Stimulated activated memory B cell treated with anti-CD40 and anti-IgM and Interleukin-4, amounts not matched to agents 10 μg/mL and 1 μg/mL and 100 μg/mL, for 72 hours (primary cell): ENCODE results near the gene STK39.
A peak's percentile ranks its signal among the peaks of the same experiment; 100 is the strongest.

Source experiments
- ATAC-seq: fragments of 150-1000 bp; cut with Tn5 transposase; 2 replicates; pipeline ENCODE4 v1.10.0; 2021
- H3K27ac Mint-ChIP-seq: one replicate; pipeline ENCODE4 v1.8.0; 2022; ENCODE audit warnings: mild to moderate bottlenecking, mixed read lengths
- H3K27me3 Mint-ChIP-seq: one replicate; pipeline ENCODE4 v1.8.0; 2022; ENCODE audit warnings: mixed read lengths
- H3K36me3 Mint-ChIP-seq: one replicate; pipeline ENCODE4 v1.8.0; 2022; ENCODE audit warnings: mixed read lengths
- H3K4me1 Mint-ChIP-seq: one replicate; pipeline ENCODE4 v1.8.0; 2022; ENCODE audit warnings: mixed read lengths
- H3K4me3 Mint-ChIP-seq: one replicate; pipeline ENCODE4 v1.8.0; 2022; ENCODE audit warnings: mild to moderate bottlenecking, moderate library complexity, mixed read lengths
- H3K9me3 Mint-ChIP-seq: one replicate; pipeline ENCODE4 v1.8.0; 2022; ENCODE audit warnings: mixed read lengths

Gene STK39

GRCh38 chr2:168169097-168169745, 78.2 kb downstream of the STK39 start:
- H3K27ac Mint-ChIP-seq, result no peak overlapping the region
- H3K36me3 Mint-ChIP-seq, result peaks cover 20% of the 10 kb centered on the region
- H3K9me3 Mint-ChIP-seq, result no peaks in the 10 kb centered on the region
- no peak for ATAC-seq
- H3K4me3 Mint-ChIP-seq, result no peak overlapping the region
- H3K27me3 Mint-ChIP-seq, result no peaks in the 10 kb centered on the region
- peaks cover 33% of the 10 kb centered on the region for H3K4me1 Mint-ChIP-seq

GRCh38 chr2:168167511-168168263, 79.7 kb downstream of the STK39 start:
- H3K27ac Mint-ChIP-seq, result peak overlapping the region; percentile 48
- no peaks in the 10 kb centered on the region for H3K9me3 Mint-ChIP-seq
- H3K4me1 Mint-ChIP-seq, result peaks cover 33% of the 10 kb centered on the region
- H3K4me3 Mint-ChIP-seq, result no peak overlapping the region
- peak; percentile 14 for ATAC-seq
- H3K27me3 Mint-ChIP-seq, result no peaks in the 10 kb centered on the region
- peaks cover 33% of the 10 kb centered on the region for H3K36me3 Mint-ChIP-seq

- peaks cover 33% of the 10 kb centered on the region for H3K4me1 Mint-ChIP-seq
- H3K4me3 Mint-ChIP-seq, result peak overlapping the region; percentile 14
- no peaks in the 10 kb centered on the region for H3K9me3 Mint-ChIP-seq
- H3K36me3 Mint-ChIP-seq, result peaks cover 33% of the 10 kb centered on the region
- ATAC-seq, result peak; percentile 67
- peak overlapping the region; percentile 48 for H3K27ac Mint-ChIP-seq
- no peaks in the 10 kb centered on the region for H3K27me3 Mint-ChIP-seq
Measured at GRCh38 chr2:168166902-168167510, 80.4 kb downstream of the STK39 start.

GRCh38 chr2:168165985-168166901, 81.2 kb downstream of the STK39 start:
- H3K27ac Mint-ChIP-seq, result peak overlapping the region; percentile 48

GRCh38 chr2:168165397-168165796, 82.0 kb downstream of the STK39 start:
- no peaks in the 10 kb centered on the region for H3K9me3 Mint-ChIP-seq
- H3K27me3 Mint-ChIP-seq, result no peaks in the 10 kb centered on the region
- peaks cover 26% of the 10 kb centered on the region for H3K36me3 Mint-ChIP-seq
- H3K27ac Mint-ChIP-seq, result peak overlapping the region; percentile 48
- H3K4me1 Mint-ChIP-seq, result peaks cover 33% of the 10 kb centered on the region
- peak; percentile 78 for ATAC-seq
- no peak overlapping the region for H3K4me3 Mint-ChIP-seq

More at GRCh38 chr2:168165985-168166901, 81.2 kb downstream of the STK39 start:
- peaks cover 33% of the 10 kb centered on the region for H3K4me1 Mint-ChIP-seq
- no peaks in the 10 kb centered on the region for H3K27me3 Mint-ChIP-seq
- no peaks in the 10 kb centered on the region for H3K9me3 Mint-ChIP-seq
- peaks cover 33% of the 10 kb centered on the region for H3K36me3 Mint-ChIP-seq
- peak overlapping the region; percentile 14 for H3K4me3 Mint-ChIP-seq
- ATAC-seq, result no peak

- Mint-ChIP-seq H3K4me1 (peaks cover 9% of the 10 kb centered on the region), H3K4me3 (no peak overlapping the region), H3K36me3 (peaks cover 23% of the 10 kb centered on the region), H3K9me3 (no peaks in the 10 kb centered on the region), H3K27ac (no peak overlapping the region), H3K27me3 (no peaks in the 10 kb centered on the region)
- no peak for ATAC-seq
Measured at GRCh38 chr2:168160897-168161296, 86.5 kb downstream of the STK39 start.

- Mint-ChIP-seq H3K4me3 (no peak overlapping the region), H3K27me3 (no peaks in the 10 kb centered on the region), H3K36me3 (peaks cover 32% of the 10 kb centered on the region), H3K27ac (no peak overlapping the region), H3K4me1 (peaks cover under 1% of the 10 kb centered on the region), H3K9me3 (no peaks in the 10 kb centered on the region)
- ATAC-seq, result no peak
Measured at GRCh38 chr2:168159754-168160585, 87.4 kb downstream of the STK39 start.

GRCh38 chr2:168158586-168158985, 88.8 kb downstream of the STK39 start:
- H3K36me3 Mint-ChIP-seq, result peaks cover 29% of the 10 kb centered on the region
- ATAC-seq, result no peak
- H3K27ac Mint-ChIP-seq, result no peak overlapping the region
- H3K9me3 Mint-ChIP-seq, result no peaks in the 10 kb centered on the region
- no peaks in the 10 kb centered on the region for H3K27me3 Mint-ChIP-seq
- no peaks in the 10 kb centered on the region for H3K4me1 Mint-ChIP-seq
- H3K4me3 Mint-ChIP-seq, result no peak overlapping the region

- Mint-ChIP-seq H3K9me3 (no peaks in the 10 kb centered on the region), H3K27ac (no peak overlapping the region), H3K36me3 (peaks cover 26% of the 10 kb centered on the region), H3K27me3 (no peaks in the 10 kb centered on the region), H3K4me1 (no peaks in the 10 kb centered on the region), H3K4me3 (no peak overlapping the region)
- ATAC-seq, result no peak
Measured at GRCh38 chr2:168157926-168158325, 89.5 kb downstream of the STK39 start.

GRCh38 chr2:168157070-168157469, 90.3 kb downstream of the STK39 start:
- H3K9me3 Mint-ChIP-seq, result no peaks in the 10 kb centered on the region
- no peaks in the 10 kb centered on the region for H3K27me3 Mint-ChIP-seq
- ATAC-seq, result no peak
- no peak overlapping the region for H3K4me3 Mint-ChIP-seq
- H3K27ac Mint-ChIP-seq, result no peak overlapping the region
- H3K4me1 Mint-ChIP-seq, result no peaks in the 10 kb centered on the region
- H3K36me3 Mint-ChIP-seq, result peaks cover 30% of the 10 kb centered on the region

- peaks cover 31% of the 10 kb centered on the region for H3K36me3 Mint-ChIP-seq
- no peak for ATAC-seq
Measured at GRCh38 chr2:168156661-168157060, 90.7 kb downstream of the STK39 start.

GRCh38 chr2:168155680-168156079, 91.7 kb downstream of the STK39 start:
- no peaks in the 10 kb centered on the region for H3K9me3 Mint-ChIP-seq
- no peaks in the 10 kb centered on the region for H3K4me1 Mint-ChIP-seq
- H3K27me3 Mint-ChIP-seq, result no peaks in the 10 kb centered on the region
- no peak overlapping the region for H3K27ac Mint-ChIP-seq
- ATAC-seq, result no peak
- H3K36me3 Mint-ChIP-seq, result peaks cover 31% of the 10 kb centered on the region
- no peak overlapping the region for H3K4me3 Mint-ChIP-seq

More at GRCh38 chr2:168156661-168157060, 90.7 kb downstream of the STK39 start:
- Mint-ChIP-seq H3K27ac (no peak overlapping the region), H3K27me3 (no peaks in the 10 kb centered on the region), H3K9me3 (no peaks in the 10 kb centered on the region), H3K4me1 (no peaks in the 10 kb centered on the region), H3K4me3 (no peak overlapping the region)

GRCh38 chr2:168155046-168155445, 92.3 kb downstream of the STK39 start:
- Mint-ChIP-seq H3K36me3 (peaks cover 31% of the 10 kb centered on the region), H3K27me3 (no peaks in the 10 kb centered on the region), H3K9me3 (no peaks in the 10 kb centered on the region), H3K27ac (no peak overlapping the region), H3K4me1 (no peaks in the 10 kb centered on the region), H3K4me3 (no peak overlapping the region)
- no peak for ATAC-seq

- Mint-ChIP-seq H3K36me3 (peaks cover 35% of the 10 kb centered on the region), H3K4me3 (no peak overlapping the region), H3K27me3 (no peaks in the 10 kb centered on the region), H3K9me3 (no peaks in the 10 kb centered on the region), H3K27ac (no peak overlapping the region), H3K4me1 (no peaks in the 10 kb centered on the region)
- ATAC-seq, result no peak
Measured at GRCh38 chr2:168152902-168153530, 94.4 kb downstream of the STK39 start.
